MM.1S (cell line): ENCODE measurements around the gene DHFR.

ENCODE experiments used
- EZH2 ChIP-seq: fragments of 300-600 bp; sonication (generic); optimal IDR thresholded peaks from 2 replicates; pipeline ENCODE3; 2017; ENCODE audit warnings: low read depth, mild to moderate bottlenecking, antibody characterized with exemption, low read length, mixed read lengths
- TF ChIP-seq, protein P1 (sequence below): fragments of 300-600 bp; sonication (generic); IDR thresholded peaks from 2 replicates; pipeline ENCODE4 v1.5.1; 2016; ENCODE audit warnings: antibody characterized with exemption, low read length, mixed read lengths

- TF ChIP-seq, protein P1, sequence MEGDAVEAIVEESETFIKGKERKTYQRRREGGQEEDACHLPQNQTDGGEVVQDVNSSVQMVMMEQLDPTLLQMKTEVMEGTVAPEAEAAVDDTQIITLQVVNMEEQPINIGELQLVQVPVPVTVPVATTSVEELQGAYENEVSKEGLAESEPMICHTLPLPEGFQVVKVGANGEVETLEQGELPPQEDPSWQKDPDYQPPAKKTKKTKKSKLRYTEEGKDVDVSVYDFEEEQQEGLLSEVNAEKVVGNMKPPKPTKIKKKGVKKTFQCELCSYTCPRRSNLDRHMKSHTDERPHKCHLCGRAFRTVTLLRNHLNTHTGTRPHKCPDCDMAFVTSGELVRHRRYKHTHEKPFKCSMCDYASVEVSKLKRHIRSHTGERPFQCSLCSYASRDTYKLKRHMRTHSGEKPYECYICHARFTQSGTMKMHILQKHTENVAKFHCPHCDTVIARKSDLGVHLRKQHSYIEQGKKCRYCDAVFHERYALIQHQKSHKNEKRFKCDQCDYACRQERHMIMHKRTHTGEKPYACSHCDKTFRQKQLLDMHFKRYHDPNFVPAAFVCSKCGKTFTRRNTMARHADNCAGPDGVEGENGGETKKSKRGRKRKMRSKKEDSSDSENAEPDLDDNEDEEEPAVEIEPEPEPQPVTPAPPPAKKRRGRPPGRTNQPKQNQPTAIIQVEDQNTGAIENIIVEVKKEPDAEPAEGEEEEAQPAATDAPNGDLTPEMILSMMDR = no peak
- no peak for TF ChIP-seq EZH2
Measured at GRCh38 chr5:80641353-80641752, 13.4 kb downstream of the DHFR start.
